Lower lobe of right lung (tissue), 2 donors: ENCODE data around the gene PRRC2B. TPM values are rescaled to one million over a fixed set of nuclear protein-coding genes. Genes with fewer than 3 reads are reported as not detected.
A peak's percentile ranks its signal among the peaks of the same experiment; 100 is the strongest.
"Not testable (repeated sequence)": the region's sequence is repeated elsewhere in the genome, so short reads cannot be mapped to it uniquely, and the experiment has no call there.

Experiments used
- ATAC-seq, 2 donors: fragments of 200-7000 bp; cut with Tn5 transposase; one replicate each; pipeline ENCODE4 v1.9.1; 2020 to 2022; ENCODE audit warnings: mild to moderate bottlenecking in 2 of 2, moderate library complexity in 2 of 2
- DNase-seq: peaks from one replicate; pipeline ENCODE4 v3.0.0-alpha.2; 2020
- H3K27ac ChIP-seq: fragments of 200-600 bp; one replicate; pipeline ENCODE4 v1.8.0; 2022
- H3K27me3 ChIP-seq: fragments of 200-600 bp; one replicate; pipeline ENCODE4 v1.8.0; 2022; ENCODE audit warnings: low read depth
- H3K36me3 ChIP-seq: fragments of 200-600 bp; one replicate; pipeline ENCODE4 v1.8.0; 2022; ENCODE audit warnings: mild to moderate bottlenecking
- H3K4me1 ChIP-seq: fragments of 200-600 bp; one replicate; pipeline ENCODE4 v1.8.0; 2022
- H3K4me3 ChIP-seq: fragments of 200-600 bp; one replicate; pipeline ENCODE4 v1.8.0; 2022; ENCODE audit warnings: mild to moderate bottlenecking
- H3K9me3 ChIP-seq: fragments of 200-600 bp; one replicate; pipeline ENCODE4 v1.8.0; 2022
- CTCF ChIP-seq: fragments of 200-600 bp; IDR thresholded peaks from one replicate; pipeline ENCODE4 v1.8.0; 2022; ENCODE audit warnings: antibody characterized with exemption, mild to moderate bottlenecking
- intact Hi-C: fragments of 100-400 bp; cut with DNase I; formaldehyde crosslinking; loops from one replicate; pipeline ENCODE4 v1.11.0; 2022
- total RNA-seq: library from RNA; stranded (reverse); fragmentation: NEBNext Ultra II Directional; extraction: Animal tissue kit (Norgen Biotek cat#: 25700); gene quantifications from one replicate; pipeline ENCODE4 v1.2.1, GENCODE V29; 2021
- donor health status: DM: no; HTN: yes; CAD: no; lungs with severe emphysema.

Gene PRRC2B
- total RNA-seq, 1 donor from 2014 or later, result 170 TPM

GRCh38 chr9:131366761-131367401 is 27.0 kb upstream of the PRRC2B start:
- H3K27me3 ChIP-seq, result no peaks in the 10 kb centered on the region
- no peaks in the 10 kb centered on the region for H3K36me3 ChIP-seq
- no peaks in the 10 kb centered on the region for H3K9me3 ChIP-seq
- no peak overlapping the region for H3K27ac ChIP-seq
- intact Hi-C loops, result no loop called here
- DNase-seq (no peak), ATAC-seq (peak; percentile 80 to 87)
- peaks cover 6% of the 10 kb centered on the region for H3K4me1 ChIP-seq
- peak; percentile 38 for TF ChIP-seq CTCF
- no peak overlapping the region for H3K4me3 ChIP-seq

GRCh38 chr9:131367450-131367849 is 26.4 kb upstream of the PRRC2B start:
- ATAC-seq, result no peak
- Histone ChIP-seq H3K27ac (no peak overlapping the region), H3K4me1 (peaks cover 12% of the 10 kb centered on the region), H3K36me3 (no peaks in the 10 kb centered on the region), H3K4me3 (no peak overlapping the region), H3K9me3 (no peaks in the 10 kb centered on the region), H3K27me3 (no peaks in the 10 kb centered on the region)
- no peak for TF ChIP-seq CTCF
- intact Hi-C loops, result no loop called here
- no peak for DNase-seq

- no peaks in the 10 kb centered on the region for H3K36me3 ChIP-seq
- TF ChIP-seq CTCF, result no peak
- H3K27ac ChIP-seq, result no peak overlapping the region
- no peaks in the 10 kb centered on the region for H3K9me3 ChIP-seq
- no peak overlapping the region for H3K4me3 ChIP-seq
- DNase-seq, result no peak
- no peak for ATAC-seq
- intact Hi-C loops, result no loop called here
- H3K4me1 ChIP-seq, result peaks cover 16% of the 10 kb centered on the region
- H3K27me3 ChIP-seq, result no peaks in the 10 kb centered on the region
These were observed 23.2 kb upstream of the PRRC2B start for GRCh38 chr9:131370638-131371037.

GRCh38 chr9:131372599-131372973 is 21.3 kb upstream of the PRRC2B start:
- H3K4me3 ChIP-seq, result peak overlapping the region; percentile 68
- peak overlapping the region; percentile 91 for H3K27ac ChIP-seq
- H3K9me3 ChIP-seq, intact Hi-C loops, H3K27me3 ChIP-seq, H3K36me3 ChIP-seq: not testable (repeated sequence)
- DNase-seq (peak; percentile 61), ATAC-seq (peak in 1 of 2 donors; percentile 1)
- peaks cover 11% of the 10 kb centered on the region for H3K4me1 ChIP-seq

GRCh38 chr9:131374638-131375037 is 19.2 kb upstream of the PRRC2B start:
- H3K4me3 ChIP-seq, H3K27me3 ChIP-seq, H3K36me3 ChIP-seq, H3K9me3 ChIP-seq, intact Hi-C loops, DNase-seq, H3K27ac ChIP-seq, ATAC-seq: not testable (repeated sequence)
- H3K4me1 ChIP-seq, result peaks cover 11% of the 10 kb centered on the region

GRCh38 chr9:131379056-131379455 is 14.8 kb upstream of the PRRC2B start:
- intact Hi-C loops, result no loop called here
- no peak for TF ChIP-seq CTCF
- Histone ChIP-seq H3K4me3 (no peak overlapping the region), H3K4me1 (peaks cover 5% of the 10 kb centered on the region), H3K27me3 (no peaks in the 10 kb centered on the region), H3K27ac (no peak overlapping the region), H3K36me3 (no peaks in the 10 kb centered on the region), H3K9me3 (no peaks in the 10 kb centered on the region)
- ATAC-seq (no peak), DNase-seq (no peak)
